ENCODE measurements around the gene EPN2. TPM values are rescaled to one million over a fixed set of nuclear protein-coding genes. Genes with fewer than 3 reads are reported as not detected.

The EPN2 gene
- total and polyA plus RNA-seq, 7 donors: 11.6 to 36.0 (median 25.3) TPM

DNA sequence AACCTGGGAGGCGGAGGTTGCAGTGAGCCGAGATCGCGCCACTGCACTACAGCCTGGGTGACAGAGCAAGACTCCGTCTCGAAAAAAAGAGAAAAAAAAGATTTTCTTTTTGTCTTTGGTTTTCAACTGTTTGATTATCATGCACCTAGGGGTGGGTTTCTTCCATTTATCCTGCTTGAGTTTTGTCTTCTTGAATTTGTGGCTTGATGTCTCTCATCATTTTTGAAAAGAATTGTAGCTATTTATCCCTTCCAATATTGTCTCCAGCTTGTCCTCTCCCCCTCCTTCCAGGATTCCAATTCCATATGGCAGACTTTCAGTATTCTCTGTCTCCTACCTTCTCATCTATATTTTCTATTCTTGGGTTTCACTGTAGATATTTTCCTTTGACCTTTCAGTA, 117.6 kb downstream of the EPN2 start:
- intact Hi-C loops (cut with DNase I): no loop called here
- Histone ChIP-seq H3K36me3 (ENCODE audit: insufficient read depth in 1 of 2, low read depth in 1 of 2) (peaks cover 0 to 10% of the 10 kb centered on the region in 2 donors), H3K4me3 (no peak overlapping the region), H3K4me1 (no peaks in the 10 kb centered on the region), H3K27ac (no peak overlapping the region), H3K27me3 (ENCODE audit: insufficient read depth in 3 of 3, low read length in 2 of 3) (no peaks in the 10 kb centered on the region), H3K9me3 (no peaks in the 10 kb centered on the region)
- ATAC-seq (no peak), DNase-seq (no peak)
- no peak for TF ChIP-seq CTCF (IDR thresholded peaks at IDR 0.05)
- 64 to 79% (median 78%) methylated on average over 3 to 6 of the region's 6 CpGs for WGBS, 3 donors

- Histone ChIP-seq H3K27ac (no peak overlapping the region), H3K9me3 (no peaks in the 10 kb centered on the region), H3K4me1 (no peaks in the 10 kb centered on the region), H3K36me3 (ENCODE audit: insufficient read depth in 1 of 2, low read depth in 1 of 2) (peaks cover 0 to 10% of the 10 kb centered on the region in 2 donors), H3K4me3 (no peak overlapping the region), H3K27me3 (ENCODE audit: insufficient read depth in 3 of 3, low read length in 2 of 3) (no peaks in the 10 kb centered on the region)
- WGBS, 3 donors: 65 to 76% (median 67%) methylated on average over 7 of the region's 7 CpGs
- TF ChIP-seq CTCF (IDR thresholded peaks at IDR 0.05): no peak
- ATAC-seq (no peak), DNase-seq (peak in 1 of 2 donors; percentile 20)
- intact Hi-C loops (cut with DNase I): no loop called here
Measured at GRCh38 chr17:19357351-19357750, 120.2 kb downstream of the EPN2 start.

DNA sequence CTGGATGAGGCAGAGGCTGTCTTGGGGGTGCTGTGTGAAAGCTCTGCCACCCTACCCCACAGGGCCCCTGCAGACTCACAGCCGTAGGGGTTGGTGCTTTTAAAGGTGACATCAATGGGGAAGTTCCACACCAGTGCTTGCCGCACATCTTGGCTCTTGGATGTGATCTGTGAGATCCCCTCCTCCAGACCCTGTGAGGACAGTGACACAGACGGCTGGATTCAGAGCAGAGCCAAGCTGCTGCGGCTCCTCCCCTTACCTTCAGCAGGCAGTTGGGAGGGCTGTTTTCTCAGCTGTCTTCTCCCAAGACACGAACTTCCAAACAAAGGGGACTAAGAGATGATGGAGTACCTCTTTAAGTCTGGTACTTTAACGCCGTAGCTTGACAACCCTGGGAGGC, 120.6 kb downstream of the EPN2 start:
- Histone ChIP-seq H3K27me3 (ENCODE audit: insufficient read depth in 3 of 3, low read length in 2 of 3) (no peaks in the 10 kb centered on the region), H3K4me3 (no peak overlapping the region), H3K9me3 (no peaks in the 10 kb centered on the region), H3K4me1 (no peaks in the 10 kb centered on the region), H3K27ac (no peak overlapping the region), H3K36me3 (ENCODE audit: insufficient read depth in 1 of 2, low read depth in 1 of 2) (peaks cover 0 to 10% of the 10 kb centered on the region in 2 donors)
- TF ChIP-seq CTCF (IDR thresholded peaks at IDR 0.05): no peak
- intact Hi-C loops (cut with DNase I): no loop called here
- WGBS, 3 donors: 73 to 77% (median 75%) methylated on average over 7 of the region's 7 CpGs
- DNase-seq (no peak), ATAC-seq (no peak)

GRCh38 chr17:19359151-19359550, 122.0 kb downstream of the EPN2 start:
- no peaks in the 10 kb centered on the region for H3K9me3 ChIP-seq
- intact Hi-C loops (cut with DNase I): no loop called here
- no peak overlapping the region for H3K27ac ChIP-seq
- H3K27me3 ChIP-seq (ENCODE audit: insufficient read depth in 3 of 3, low read length in 2 of 3): no peaks in the 10 kb centered on the region
- TF ChIP-seq CTCF (IDR thresholded peaks at IDR 0.05): no peak
- H3K4me1 ChIP-seq: no peaks in the 10 kb centered on the region
- H3K4me3 ChIP-seq: no peak overlapping the region
- peaks cover 0 to 10% of the 10 kb centered on the region in 2 donors for H3K36me3 ChIP-seq (ENCODE audit: insufficient read depth in 1 of 2, low read depth in 1 of 2)
- no peak for ATAC-seq
- DNase-seq: no peak
- 84 to 89% (median 84%) methylated on average over 7 of the region's 7 CpGs for WGBS, 3 donors

DNA sequence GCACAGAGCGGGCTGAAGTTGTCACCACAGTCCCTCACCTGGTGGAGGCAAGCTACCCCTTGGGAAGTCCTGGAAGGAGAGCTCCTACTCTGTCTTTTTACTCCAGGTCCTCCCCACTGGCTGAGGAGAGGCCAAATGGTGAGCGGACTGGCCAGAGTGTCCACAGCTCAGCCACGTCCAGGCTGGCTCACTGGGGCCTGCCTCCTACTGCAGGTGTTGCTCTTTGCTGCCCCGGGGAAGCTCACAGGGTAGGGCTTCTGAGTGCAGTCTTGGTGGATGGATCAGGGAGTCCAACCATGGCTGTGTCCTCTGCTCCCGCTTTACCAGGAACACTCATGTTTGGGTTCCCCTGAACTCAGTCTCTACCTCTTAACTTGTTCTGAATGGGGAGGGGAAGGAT, 122.7 kb downstream of the EPN2 start:
- intact Hi-C loops (cut with DNase I): loop anchor here in 1 of 2 donors (10.0 kb wide), 1 partner anchor 405 kb away; no protein-coding TSS in a partner anchor
- TF ChIP-seq CTCF (IDR thresholded peaks at IDR 0.05): no peak
- Histone ChIP-seq H3K27me3 (ENCODE audit: insufficient read depth in 3 of 3, low read length in 2 of 3) (no peaks in the 10 kb centered on the region), H3K4me1 (no peaks in the 10 kb centered on the region), H3K9me3 (no peaks in the 10 kb centered on the region), H3K36me3 (ENCODE audit: insufficient read depth in 1 of 2, low read depth in 1 of 2) (peaks cover 0 to 10% of the 10 kb centered on the region in 2 donors), H3K4me3 (no peak overlapping the region), H3K27ac (no peak overlapping the region)
- WGBS, 3 donors: 91 to 95% (median 92%) methylated on average over 5 of the region's 5 CpGs
- DNase-seq (no peak), ATAC-seq (no peak)

Measured in psoas muscle (tissue), 8 donors.